Muscle layer of colon (tissue), 2 donors: ENCODE data around the gene ZCCHC24.

Experiments
- H3K27ac ChIP-seq: one replicate; pipeline ENCODE4 v1.7.0; 2013; ENCODE audit warnings: low read depth, mild to moderate bottlenecking, low read length, moderate library complexity
- H3K27me3 ChIP-seq, 2 donors: one replicate each; pipeline ENCODE4 v1.7.0; 2013; ENCODE audit warnings: low read length in 2 of 2, mild to moderate bottlenecking in 2 of 2; ENCODE audit not compliant: insufficient read depth in 2 of 2, control insufficient read depth in 1 of 2
- H3K36me3 ChIP-seq: one replicate; pipeline ENCODE4 v1.7.0; 2013; ENCODE audit warnings: mild to moderate bottlenecking, low read length; ENCODE audit not compliant: insufficient read depth
- H3K4me1 ChIP-seq: one replicate; pipeline ENCODE4 v1.7.0; 2013; ENCODE audit warnings: mild to moderate bottlenecking, low read length; ENCODE audit not compliant: insufficient read depth
- H3K4me3 ChIP-seq, 2 donors: one replicate each; pipeline ENCODE4 v1.7.0; 2013; ENCODE audit warnings: low read length in 2 of 2, low read depth in 1 of 2, mild to moderate bottlenecking in 1 of 2, moderate library complexity in 1 of 2
- H3K9ac ChIP-seq: one replicate; pipeline ENCODE4 v1.7.0; 2013; ENCODE audit warnings: low read length
- H3K9me3 ChIP-seq: one replicate; pipeline ENCODE4 v1.7.0; 2013; ENCODE audit warnings: mild to moderate bottlenecking, low read length
- donor health status: abdominal sarcoma.
- donor health status: Adenocarcinoma of cecum.

Gene ZCCHC24

GRCh38 chr10:79354615-79355014 is 90.8 kb downstream of the ZCCHC24 start:
- no peaks in the 10 kb centered on the region for H3K4me1 ChIP-seq
- no peaks in the 10 kb centered on the region for H3K27me3 ChIP-seq
- H3K4me3 ChIP-seq: no peak overlapping the region
- no peak overlapping the region for H3K9ac ChIP-seq
- H3K36me3 ChIP-seq: peaks cover 57% of the 10 kb centered on the region
- no peaks in the 10 kb centered on the region for H3K9me3 ChIP-seq
- no peak overlapping the region for H3K27ac ChIP-seq

GRCh38 chr10:79354141-79354540 is 91.3 kb downstream of the ZCCHC24 start:
- no peak overlapping the region for H3K27ac ChIP-seq
- no peak overlapping the region for H3K4me3 ChIP-seq
- peaks cover 62% of the 10 kb centered on the region for H3K36me3 ChIP-seq
- H3K27me3 ChIP-seq: no peaks in the 10 kb centered on the region
- no peaks in the 10 kb centered on the region for H3K9me3 ChIP-seq
- H3K4me1 ChIP-seq: peaks cover under 1% of the 10 kb centered on the region
- H3K9ac ChIP-seq: no peak overlapping the region

GRCh38 chr10:79353726-79354125 is 91.7 kb downstream of the ZCCHC24 start:
- H3K4me3 ChIP-seq: no peak overlapping the region
- H3K9me3 ChIP-seq: no peaks in the 10 kb centered on the region
- no peak overlapping the region for H3K27ac ChIP-seq
- H3K4me1 ChIP-seq: peaks cover 5% of the 10 kb centered on the region
- H3K9ac ChIP-seq: no peak overlapping the region
- no peaks in the 10 kb centered on the region for H3K27me3 ChIP-seq
- peaks cover 62% of the 10 kb centered on the region for H3K36me3 ChIP-seq

- peaks cover 62% of the 10 kb centered on the region for H3K36me3 ChIP-seq
- H3K4me3 ChIP-seq: no peak overlapping the region
- no peak overlapping the region for H3K27ac ChIP-seq
Measured at GRCh38 chr10:79353000-79353406, 92.4 kb downstream of the ZCCHC24 start.

GRCh38 chr10:79352035-79352877 is 93.2 kb downstream of the ZCCHC24 start:
- Histone ChIP-seq H3K4me1 (peaks cover 11% of the 10 kb centered on the region), H3K36me3 (peaks cover 62% of the 10 kb centered on the region)

More at GRCh38 chr10:79353000-79353406, 92.4 kb downstream of the ZCCHC24 start:
- no peaks in the 10 kb centered on the region for H3K27me3 ChIP-seq
- peaks cover 11% of the 10 kb centered on the region for H3K4me1 ChIP-seq
- no peaks in the 10 kb centered on the region for H3K9me3 ChIP-seq
- H3K9ac ChIP-seq: no peak overlapping the region

GRCh38 chr10:79351332-79351731 is 94.1 kb downstream of the ZCCHC24 start:
- Histone ChIP-seq H3K27me3 (no peaks in the 10 kb centered on the region), H3K9me3 (no peaks in the 10 kb centered on the region), H3K36me3 (peaks cover 62% of the 10 kb centered on the region), H3K9ac (no peak overlapping the region), H3K27ac (no peak overlapping the region), H3K4me1 (peaks cover 19% of the 10 kb centered on the region), H3K4me3 (no peak overlapping the region)

More at GRCh38 chr10:79352035-79352877, 93.2 kb downstream of the ZCCHC24 start:
- H3K9me3 ChIP-seq: no peaks in the 10 kb centered on the region
- H3K27ac ChIP-seq: no peak overlapping the region
- H3K9ac ChIP-seq: no peak overlapping the region
- no peak overlapping the region for H3K4me3 ChIP-seq
- H3K27me3 ChIP-seq: no peaks in the 10 kb centered on the region

GRCh38 chr10:79350407-79351154 is 94.8 kb downstream of the ZCCHC24 start:
- Histone ChIP-seq H3K9ac (no peak overlapping the region), H3K4me1 (peaks cover 21% of the 10 kb centered on the region), H3K4me3 (no peak overlapping the region), H3K27me3 (no peaks in the 10 kb centered on the region), H3K36me3 (peaks cover 62% of the 10 kb centered on the region), H3K9me3 (no peaks in the 10 kb centered on the region), H3K27ac (no peak overlapping the region)

GRCh38 chr10:79349766-79350406 is 95.5 kb downstream of the ZCCHC24 start:
- Histone ChIP-seq H3K4me1 (peaks cover 21% of the 10 kb centered on the region), H3K36me3 (peaks cover 55% of the 10 kb centered on the region), H3K27ac (no peak overlapping the region), H3K9ac (no peak overlapping the region), H3K27me3 (no peaks in the 10 kb centered on the region), H3K4me3 (no peak overlapping the region), H3K9me3 (no peaks in the 10 kb centered on the region)

GRCh38 chr10:79349072-79349491 is 96.3 kb downstream of the ZCCHC24 start:
- H3K4me3 ChIP-seq: no peak overlapping the region
- peaks cover 21% of the 10 kb centered on the region for H3K4me1 ChIP-seq
- peaks cover 47% of the 10 kb centered on the region for H3K36me3 ChIP-seq
- peak overlapping the region; percentile 75 for H3K9ac ChIP-seq
- no peaks in the 10 kb centered on the region for H3K9me3 ChIP-seq
- no peak overlapping the region for H3K27ac ChIP-seq
- H3K27me3 ChIP-seq: no peaks in the 10 kb centered on the region

GRCh38 chr10:79348640-79348988 is 96.8 kb downstream of the ZCCHC24 start:
- H3K9me3 ChIP-seq: no peaks in the 10 kb centered on the region
- H3K36me3 ChIP-seq: peaks cover 42% of the 10 kb centered on the region
- peak overlapping the region; percentile 89 for H3K27ac ChIP-seq
- H3K9ac ChIP-seq: peak overlapping the region; percentile 75
- H3K27me3 ChIP-seq: no peaks in the 10 kb centered on the region
- peaks cover 21% of the 10 kb centered on the region for H3K4me1 ChIP-seq
- H3K4me3 ChIP-seq: peak overlapping the region; percentile 77 to 89

GRCh38 chr10:79347894-79348639 is 97.4 kb downstream of the ZCCHC24 start:
- Histone ChIP-seq H3K4me3 (peak overlapping the region; percentile 77 to 89), H3K9ac (peak overlapping the region; percentile 75), H3K4me1 (peaks cover 21% of the 10 kb centered on the region), H3K27ac (peak overlapping the region; percentile 89), H3K9me3 (no peaks in the 10 kb centered on the region), H3K36me3 (peaks cover 37% of the 10 kb centered on the region), H3K27me3 (no peaks in the 10 kb centered on the region)
